Nephron progenitor cell (in vitro differentiated cells): ENCODE data around the gene METTL25.
"Not testable (repeated sequence)": the region's sequence is repeated elsewhere in the genome, so short reads cannot be mapped to it uniquely, and the experiment has no call there.

Source experiments
- DNase-seq: peaks from one replicate; pipeline ENCODE4 v3.0.0; 2021
- H3K27ac Mint-ChIP-seq: 2 replicates; pipeline ENCODE4 v1.8.0; 2021; ENCODE audit warnings: mild to moderate bottlenecking, moderate library complexity, mixed read lengths
- H3K27me3 Mint-ChIP-seq: 2 replicates; pipeline ENCODE4 v1.8.0; 2021; ENCODE audit warnings: mild to moderate bottlenecking, low read depth, mixed read lengths; ENCODE audit not compliant: poor library complexity
- H3K36me3 Mint-ChIP-seq: 2 replicates; pipeline ENCODE4 v1.8.0; 2021; ENCODE audit warnings: low read depth, mixed read lengths
- H3K4me1 Mint-ChIP-seq: 2 replicates; pipeline ENCODE4 v1.8.0; 2021; ENCODE audit warnings: mixed read lengths
- H3K4me3 Mint-ChIP-seq: 2 replicates; pipeline ENCODE4 v1.8.0; 2021; ENCODE audit warnings: mild to moderate bottlenecking, moderate library complexity, mixed read lengths
- H3K9me3 Mint-ChIP-seq: 2 replicates; pipeline ENCODE4 v1.8.0; 2021; ENCODE audit warnings: mild to moderate bottlenecking, moderate library complexity, mixed read lengths
- TF ChIP-seq, protein P1 (sequence below): fragments of 200-600 bp; sonication (generic); IDR thresholded peaks from 2 replicates; pipeline ENCODE4 v1.5.0; 2021; ENCODE audit warnings: antibody characterized with exemption

METTL25 gene

DNA sequence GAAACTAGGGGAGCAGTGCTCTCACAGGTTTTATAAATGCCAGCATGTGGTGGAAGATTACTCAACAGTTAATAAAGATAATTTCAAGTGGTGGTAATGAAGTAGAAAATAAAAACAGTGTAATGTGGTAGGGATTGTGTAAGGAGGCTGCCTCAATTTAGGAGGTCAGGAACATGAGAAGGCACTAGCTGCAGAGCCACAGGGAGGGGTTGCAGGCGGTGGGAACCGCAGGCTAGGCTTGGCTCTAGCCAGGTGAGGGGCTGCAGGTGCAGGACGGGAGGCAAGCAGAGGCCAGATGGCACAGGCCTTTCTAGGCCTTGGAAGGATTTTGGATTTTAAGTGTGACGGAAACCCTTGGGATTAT lies 768 bp downstream of the METTL25 start:
- TF ChIP-seq, protein P1, sequence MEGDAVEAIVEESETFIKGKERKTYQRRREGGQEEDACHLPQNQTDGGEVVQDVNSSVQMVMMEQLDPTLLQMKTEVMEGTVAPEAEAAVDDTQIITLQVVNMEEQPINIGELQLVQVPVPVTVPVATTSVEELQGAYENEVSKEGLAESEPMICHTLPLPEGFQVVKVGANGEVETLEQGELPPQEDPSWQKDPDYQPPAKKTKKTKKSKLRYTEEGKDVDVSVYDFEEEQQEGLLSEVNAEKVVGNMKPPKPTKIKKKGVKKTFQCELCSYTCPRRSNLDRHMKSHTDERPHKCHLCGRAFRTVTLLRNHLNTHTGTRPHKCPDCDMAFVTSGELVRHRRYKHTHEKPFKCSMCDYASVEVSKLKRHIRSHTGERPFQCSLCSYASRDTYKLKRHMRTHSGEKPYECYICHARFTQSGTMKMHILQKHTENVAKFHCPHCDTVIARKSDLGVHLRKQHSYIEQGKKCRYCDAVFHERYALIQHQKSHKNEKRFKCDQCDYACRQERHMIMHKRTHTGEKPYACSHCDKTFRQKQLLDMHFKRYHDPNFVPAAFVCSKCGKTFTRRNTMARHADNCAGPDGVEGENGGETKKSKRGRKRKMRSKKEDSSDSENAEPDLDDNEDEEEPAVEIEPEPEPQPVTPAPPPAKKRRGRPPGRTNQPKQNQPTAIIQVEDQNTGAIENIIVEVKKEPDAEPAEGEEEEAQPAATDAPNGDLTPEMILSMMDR: no peak
- H3K27ac Mint-ChIP-seq: peak overlapping the region; percentile 12
- H3K9me3 Mint-ChIP-seq: no peaks in the 10 kb centered on the region
- H3K27me3 Mint-ChIP-seq: no peaks in the 10 kb centered on the region
- H3K36me3 Mint-ChIP-seq: peaks cover 36% of the 10 kb centered on the region
- H3K4me3 Mint-ChIP-seq: peak overlapping the region; percentile 99
- H3K4me1 Mint-ChIP-seq: peaks cover 42% of the 10 kb centered on the region
- peak; percentile 22 for DNase-seq

DNA sequence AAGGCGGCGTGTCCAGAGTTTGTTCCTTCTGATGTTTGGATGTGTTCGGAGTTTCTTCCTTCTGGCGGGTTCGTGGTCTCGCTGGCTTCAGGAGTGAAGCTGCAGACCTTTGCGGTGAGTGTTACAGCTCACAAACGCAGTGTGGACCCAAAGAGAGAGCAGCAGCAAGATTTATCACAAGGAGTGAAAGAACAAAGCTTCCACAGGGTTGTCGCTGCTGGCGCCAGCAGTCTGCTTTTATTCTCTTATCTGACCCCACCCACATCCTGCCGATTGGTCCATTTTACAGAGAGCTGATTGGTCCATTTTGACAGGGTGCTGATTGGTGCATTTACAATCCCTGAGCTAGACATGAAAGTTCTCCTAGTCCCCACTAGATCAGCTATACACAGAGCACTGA lies 2.5 kb downstream of the METTL25 start:
- not testable (repeated sequence) for DNase-seq, H3K9me3 Mint-ChIP-seq, H3K4me3 Mint-ChIP-seq, H3K27me3 Mint-ChIP-seq, H3K27ac Mint-ChIP-seq
- peaks cover 41% of the 10 kb centered on the region for H3K4me1 Mint-ChIP-seq
- H3K36me3 Mint-ChIP-seq: peaks cover 23% of the 10 kb centered on the region

DNA sequence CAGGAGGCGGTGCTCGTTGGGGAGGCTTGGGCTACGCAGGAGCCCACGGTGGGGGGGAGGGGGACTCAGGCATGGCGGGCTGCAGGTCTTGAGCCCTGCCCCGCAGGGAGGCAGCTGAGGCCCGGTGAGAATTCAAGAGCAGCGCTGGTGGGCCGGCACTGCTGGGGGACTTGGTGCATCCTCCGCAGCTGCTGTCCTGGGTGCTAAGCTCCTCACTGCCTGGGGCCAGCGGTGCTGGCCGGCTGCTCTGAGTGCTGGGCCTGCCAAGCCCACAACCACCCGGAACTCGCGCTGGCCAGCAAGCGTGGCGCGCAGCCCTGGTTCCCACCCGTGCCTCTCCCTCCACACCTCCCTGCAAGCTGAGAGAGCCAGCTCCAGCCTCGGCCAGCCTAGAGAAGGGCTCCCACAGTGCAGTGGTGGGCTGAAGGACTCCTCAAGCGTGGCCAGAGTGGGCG lies 3.2 kb downstream of the METTL25 start:
- Mint-ChIP-seq H3K27ac (no peak overlapping the region), H3K27me3 (no peaks in the 10 kb centered on the region), H3K36me3 (peaks cover 17% of the 10 kb centered on the region), H3K4me1 (peaks cover 34% of the 10 kb centered on the region), H3K4me3 (no peak overlapping the region), H3K9me3 (no peaks in the 10 kb centered on the region)
- no peak for DNase-seq
- TF ChIP-seq, protein P1: no peak

DNA sequence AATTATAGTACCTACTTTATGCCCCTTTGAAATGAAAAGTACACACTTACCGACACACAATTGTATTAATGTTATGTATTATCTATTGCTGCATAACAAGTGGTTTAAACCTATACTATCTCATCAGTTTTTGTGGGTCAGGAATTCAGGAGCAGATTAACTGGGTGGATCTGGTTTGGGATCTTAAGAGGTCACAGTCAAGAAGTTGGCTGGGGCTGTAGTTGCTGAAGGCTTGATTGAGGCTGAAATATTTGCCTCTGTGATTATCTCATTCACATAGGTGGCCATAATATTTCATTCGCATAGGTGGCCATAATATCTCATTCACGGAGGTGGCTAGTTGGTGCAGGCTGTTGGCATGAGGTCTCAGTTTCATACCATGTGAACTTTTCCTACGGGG lies 5.7 kb downstream of the METTL25 start:
- TF ChIP-seq, protein P1: no peak
- Mint-ChIP-seq H3K9me3 (peaks cover 3% of the 10 kb centered on the region), H3K27ac (no peak overlapping the region)

DNA sequence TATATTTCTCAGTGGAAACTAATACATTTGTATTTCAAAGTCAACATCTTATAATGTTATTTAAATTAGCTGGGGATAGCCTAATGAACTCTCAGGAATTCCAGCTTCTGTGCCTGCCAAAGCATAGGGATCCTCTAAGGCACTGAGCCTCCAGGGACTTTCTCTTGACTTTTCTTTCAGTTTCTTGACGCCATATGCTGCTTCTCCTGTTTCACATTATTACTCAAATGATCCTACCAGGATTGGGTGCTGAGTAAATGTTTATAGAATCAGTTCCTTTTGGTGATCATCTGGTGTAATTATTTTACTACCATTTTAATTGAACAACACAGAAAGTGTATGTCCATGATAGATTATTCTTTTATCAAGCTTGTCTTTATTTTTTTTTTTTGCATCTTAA lies 7.9 kb downstream of the METTL25 start:
- TF ChIP-seq, protein P1: no peak
- peaks cover 2% of the 10 kb centered on the region for H3K27me3 Mint-ChIP-seq
- DNase-seq: no peak
- H3K4me1 Mint-ChIP-seq: peaks cover 8% of the 10 kb centered on the region
- H3K9me3 Mint-ChIP-seq: peaks cover 21% of the 10 kb centered on the region
- no peak overlapping the region for H3K4me3 Mint-ChIP-seq
- peaks cover 22% of the 10 kb centered on the region for H3K36me3 Mint-ChIP-seq
- H3K27ac Mint-ChIP-seq: no peak overlapping the region

More for the DNA sequence above, 5.7 kb downstream of the METTL25 start:
- H3K36me3 Mint-ChIP-seq: peaks cover 13% of the 10 kb centered on the region
- H3K4me1 Mint-ChIP-seq: peaks cover 16% of the 10 kb centered on the region
- no peak for DNase-seq
- H3K27me3 Mint-ChIP-seq: no peaks in the 10 kb centered on the region
- no peak overlapping the region for H3K4me3 Mint-ChIP-seq

DNA sequence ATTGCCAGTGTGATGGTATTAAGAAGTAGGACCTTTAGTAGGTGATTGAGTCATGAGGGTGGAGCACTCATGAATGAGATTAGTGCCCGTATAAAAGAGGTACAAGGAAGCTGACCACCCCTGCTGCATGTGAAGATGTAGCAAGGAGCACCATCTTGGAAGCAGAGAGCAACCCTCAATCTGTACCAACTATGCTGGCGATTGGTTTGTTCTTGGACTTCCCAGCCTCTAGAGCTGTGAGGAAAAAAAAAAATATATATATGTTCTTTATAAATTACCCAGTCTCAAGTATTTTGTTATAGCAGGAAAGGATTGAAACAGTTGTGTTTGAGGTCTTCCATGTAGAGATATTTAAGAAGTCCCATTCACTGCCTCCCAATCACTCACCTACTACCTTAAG lies 16.9 kb downstream of the METTL25 start:
- H3K9me3 Mint-ChIP-seq: peaks cover 48% of the 10 kb centered on the region
- H3K4me1 Mint-ChIP-seq: peaks cover 13% of the 10 kb centered on the region
- no peak for DNase-seq
- peaks cover 54% of the 10 kb centered on the region for H3K36me3 Mint-ChIP-seq
- H3K4me3 Mint-ChIP-seq: no peak overlapping the region
- H3K27me3 Mint-ChIP-seq: peaks cover 7% of the 10 kb centered on the region
- TF ChIP-seq, protein P1: no peak
- no peak overlapping the region for H3K27ac Mint-ChIP-seq
